IMR-90 (cell line): Measurements from ENCODE around the gene ACOT9.

Source experiments
- BHLHE40 ChIP-seq: fragments of 150-350 bp; IDR thresholded peaks from 2 replicates; pipeline ENCODE4 v1.6.1; 2016; ENCODE audit warnings: mild to moderate bottlenecking, low read depth, low read length
- CEBPB ChIP-seq: IDR thresholded peaks from 2 replicates; pipeline ENCODE4 v1.6.1; 2012; ENCODE audit warnings: low read depth, low read length, improper control_type of control experiment
- FOS ChIP-seq: fragments of 150-350 bp; IDR thresholded peaks from 2 replicates; pipeline ENCODE4 v1.6.1; 2016; ENCODE audit warnings: low read depth, low read length
- MXI1 ChIP-seq: IDR thresholded peaks from 2 replicates; pipeline ENCODE4 v1.6.1; 2012; ENCODE audit warnings: low read depth, mild to moderate bottlenecking, low read length, moderate library complexity, borderline replicate concordance
- NFE2L2 ChIP-seq: fragments of 150-350 bp; IDR thresholded peaks from 2 replicates; pipeline ENCODE4 v1.6.1; 2016; ENCODE audit warnings: low read depth, mild to moderate bottlenecking, low read length
- POLR2A ChIP-seq: IDR thresholded peaks from 2 replicates; pipeline ENCODE4 v1.6.1; 2012; ENCODE audit warnings: mild to moderate bottlenecking, low read depth, low read length
- RCOR1 ChIP-seq: IDR thresholded peaks from 2 replicates; pipeline ENCODE4 v1.6.1; 2012; ENCODE audit warnings: mild to moderate bottlenecking, low read length, improper control_type of control experiment; ENCODE audit not compliant: insufficient replicate concordance
- RFX5 ChIP-seq: IDR thresholded peaks from 2 replicates; pipeline ENCODE4 v1.8.0; 2012; ENCODE audit warnings: low read depth, mild to moderate bottlenecking, low read length, moderate library complexity
- SMC3 ChIP-seq: fragments of 150-350 bp; IDR thresholded peaks from 2 replicates; pipeline ENCODE4 v1.6.1; 2016; ENCODE audit warnings: low read depth, mild to moderate bottlenecking, antibody characterized with exemption, low read length, moderate library complexity
- TF ChIP-seq, protein P1 (sequence below): conservative IDR thresholded peaks from 2 replicates; pipeline ENCODE4 v1.5.1; 2012; ENCODE audit warnings: mild to moderate bottlenecking, low read depth, low read length, improper control_type of control experiment
- TF ChIP-seq, protein P2 (sequence below): fragments of 150-350 bp; IDR thresholded peaks from 2 replicates; pipeline ENCODE4 v1.6.1; 2016; ENCODE audit warnings: low read depth, mild to moderate bottlenecking, low read length, moderate library complexity, borderline replicate concordance
- TF ChIP-seq, protein P3 (sequence below): fragments of 150-350 bp; IDR thresholded peaks from 2 replicates; pipeline ENCODE4 v1.6.1; 2017; ENCODE audit warnings: mild to moderate bottlenecking, antibody characterized with exemption, low read length, low read depth

DNA sequence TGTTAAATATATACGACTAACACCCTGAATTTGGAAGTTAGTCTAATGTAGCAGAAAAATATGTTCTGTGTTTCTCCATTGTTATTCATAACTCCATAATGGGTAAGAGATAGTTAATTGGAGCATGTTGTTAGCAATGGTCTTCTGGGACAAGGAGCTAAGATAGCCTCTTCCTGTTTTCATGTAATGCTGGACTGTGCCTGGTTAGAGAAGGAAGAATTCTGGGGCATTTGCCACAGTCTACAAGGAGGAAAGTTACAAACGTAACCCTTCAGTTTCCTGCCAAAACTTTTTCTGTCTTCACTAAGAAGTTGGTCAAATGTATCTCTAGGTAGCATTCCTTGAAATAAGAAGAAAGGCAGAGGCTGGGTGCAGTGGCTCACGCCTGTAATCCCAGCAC lies 70.0 kb downstream of the ACOT9 start:
- TF ChIP-seq, protein P1, sequence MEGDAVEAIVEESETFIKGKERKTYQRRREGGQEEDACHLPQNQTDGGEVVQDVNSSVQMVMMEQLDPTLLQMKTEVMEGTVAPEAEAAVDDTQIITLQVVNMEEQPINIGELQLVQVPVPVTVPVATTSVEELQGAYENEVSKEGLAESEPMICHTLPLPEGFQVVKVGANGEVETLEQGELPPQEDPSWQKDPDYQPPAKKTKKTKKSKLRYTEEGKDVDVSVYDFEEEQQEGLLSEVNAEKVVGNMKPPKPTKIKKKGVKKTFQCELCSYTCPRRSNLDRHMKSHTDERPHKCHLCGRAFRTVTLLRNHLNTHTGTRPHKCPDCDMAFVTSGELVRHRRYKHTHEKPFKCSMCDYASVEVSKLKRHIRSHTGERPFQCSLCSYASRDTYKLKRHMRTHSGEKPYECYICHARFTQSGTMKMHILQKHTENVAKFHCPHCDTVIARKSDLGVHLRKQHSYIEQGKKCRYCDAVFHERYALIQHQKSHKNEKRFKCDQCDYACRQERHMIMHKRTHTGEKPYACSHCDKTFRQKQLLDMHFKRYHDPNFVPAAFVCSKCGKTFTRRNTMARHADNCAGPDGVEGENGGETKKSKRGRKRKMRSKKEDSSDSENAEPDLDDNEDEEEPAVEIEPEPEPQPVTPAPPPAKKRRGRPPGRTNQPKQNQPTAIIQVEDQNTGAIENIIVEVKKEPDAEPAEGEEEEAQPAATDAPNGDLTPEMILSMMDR: no peak
- TF ChIP-seq CEBPB (no peak), FOS (no peak), POLR2A (no peak), RFX5 (no peak), NFE2L2 (no peak), MXI1 (no peak), RCOR1 (no peak), SMC3 (no peak), BHLHE40 (no peak)
- TF ChIP-seq, protein P2, sequence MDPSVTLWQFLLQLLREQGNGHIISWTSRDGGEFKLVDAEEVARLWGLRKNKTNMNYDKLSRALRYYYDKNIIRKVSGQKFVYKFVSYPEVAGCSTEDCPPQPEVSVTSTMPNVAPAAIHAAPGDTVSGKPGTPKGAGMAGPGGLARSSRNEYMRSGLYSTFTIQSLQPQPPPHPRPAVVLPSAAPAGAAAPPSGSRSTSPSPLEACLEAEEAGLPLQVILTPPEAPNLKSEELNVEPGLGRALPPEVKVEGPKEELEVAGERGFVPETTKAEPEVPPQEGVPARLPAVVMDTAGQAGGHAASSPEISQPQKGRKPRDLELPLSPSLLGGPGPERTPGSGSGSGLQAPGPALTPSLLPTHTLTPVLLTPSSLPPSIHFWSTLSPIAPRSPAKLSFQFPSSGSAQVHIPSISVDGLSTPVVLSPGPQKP: no peak
- TF ChIP-seq, protein P3, sequence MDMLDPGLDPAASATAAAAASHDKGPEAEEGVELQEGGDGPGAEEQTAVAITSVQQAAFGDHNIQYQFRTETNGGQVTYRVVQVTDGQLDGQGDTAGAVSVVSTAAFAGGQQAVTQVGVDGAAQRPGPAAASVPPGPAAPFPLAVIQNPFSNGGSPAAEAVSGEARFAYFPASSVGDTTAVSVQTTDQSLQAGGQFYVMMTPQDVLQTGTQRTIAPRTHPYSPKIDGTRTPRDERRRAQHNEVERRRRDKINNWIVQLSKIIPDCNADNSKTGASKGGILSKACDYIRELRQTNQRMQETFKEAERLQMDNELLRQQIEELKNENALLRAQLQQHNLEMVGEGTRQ: no peak
